Measurements from ENCODE around the gene APOOL.

- TF ChIP-seq DMAP1 (CRISPR knock-in tag; IDR thresholded peaks at IDR 0.05) (no peak), PAF1 (CRISPR knock-in tag; IDR thresholded peaks at IDR 0.05) (no peak), CTCF (CRISPR knock-in tag; IDR thresholded peaks at IDR 0.05) (no peak), ZNF274 (CRISPR knock-in tag; IDR thresholded peaks at IDR 0.05) (no peak), ZNF18 (CRISPR knock-in tag; IDR thresholded peaks at IDR 0.05; ENCODE audit: insufficient replicate concordance) (no peak), ZHX1 (CRISPR knock-in tag; IDR thresholded peaks at IDR 0.05; ENCODE audit: low read depth) (no peak), RBFOX2 (IDR thresholded peaks at IDR 0.05; ENCODE audit: low read depth, low read length) (no peak), FOXC1 (CRISPR knock-in tag; IDR thresholded peaks at IDR 0.05; ENCODE audit: borderline replicate concordance) (no peak), MAX (IDR thresholded peaks at IDR 0.05) (no peak)
Measured at GRCh38 chrX:85052636-85053343, 49.1 kb downstream of the APOOL start.

Measured in HepG2 (cell line).